HepG2 (cell line): ENCODE results near the gene ERF. TPM values are rescaled to one million over a fixed set of nuclear protein-coding genes. Genes with fewer than 3 reads are reported as not detected.

Experiments
- POLR2AphosphoS5 ChIP-seq: IDR thresholded peaks from 2 replicates; pipeline ENCODE4 v1.6.1; 2012; ENCODE audit warnings: low read depth, low read length
- PRDM4 ChIP-seq: sonication (generic); formaldehyde crosslinking; IDR thresholded peaks from 2 replicates; pipeline ENCODE4 v1.9.0; 2021; ENCODE audit warnings: missing genetic modification reagents, borderline replicate concordance
- ZFP37 ChIP-seq: sonication (generic); formaldehyde crosslinking; IDR thresholded peaks from 2 replicates; pipeline ENCODE4 v1.4.0; 2020; ENCODE audit warnings: missing genetic modification reagents, borderline replicate concordance
- ZNF687 ChIP-seq: sonication (generic); formaldehyde crosslinking; IDR thresholded peaks from 2 replicates; pipeline ENCODE4 v1.5.1; 2020; ENCODE audit warnings: mild to moderate bottlenecking, missing genetic modification reagents, moderate library complexity
- polyA plus RNA-seq, 8 experiments: library from polyadenylated mRNA; depleted of rRNA in 3 of 8; stranded (reverse) in 7 of 8; unstranded in 1 of 8; fragments of >200 nt; fragmentation: Illumina TruSeq in 4 of 8; extraction: Trizol in 4 of 8; gene quantifications; 2 replicates each; pipeline versions ENCODE4 v1.2.1 to v1.2.3, GENCODE V29; 2011 to 2016; ENCODE audit warnings: low read depth in 4 of 8, missing spikeins in 1 of 8, mixed read lengths in 1 of 8; ENCODE audit not compliant: insufficient read depth in 1 of 8
- total RNA-seq, 5 experiments: library from RNA; depleted of rRNA; stranded (reverse); fragments of >200 nt; fragmentation: Illumina TruSeq; extraction: Trizol; gene quantifications; 2 replicates each; pipeline ENCODE4 v1.2.3, GENCODE V29; 2016; ENCODE audit warnings: low read depth in 1 of 5

The ERF gene
- total and polyA plus RNA-seq, 2 of the 13 experiments (the other 11 are each of a cell fraction or from before 2014, with no cell fraction given): 67.1 to 69.9 TPM

- no peak for TF ChIP-seq ZFP37 (CRISPR knock-in tag)
- peak; percentile 16; the same call in 1 of the 2 replicates for TF ChIP-seq ZNF687
- 0 out of 2 replicates have a peak, but pooled peaks have one; percentile 28 for TF ChIP-seq POLR2AphosphoS5
- no peak for TF ChIP-seq PRDM4 (CRISPR knock-in tag)
These were observed 16.1 kb upstream of the ERF start (continued) for GRCh38 chr19:42271045-42271419.
